ENCODE results near the gene ZNFX1. TPM values are rescaled to one million over a fixed set of nuclear protein-coding genes. Genes with fewer than 3 reads are reported as not detected.

ZNFX1 gene
- polyA plus RNA-seq, 1 of the 3 experiments (the other 2 are of a cell fraction), result 3.9 TPM

DNA sequence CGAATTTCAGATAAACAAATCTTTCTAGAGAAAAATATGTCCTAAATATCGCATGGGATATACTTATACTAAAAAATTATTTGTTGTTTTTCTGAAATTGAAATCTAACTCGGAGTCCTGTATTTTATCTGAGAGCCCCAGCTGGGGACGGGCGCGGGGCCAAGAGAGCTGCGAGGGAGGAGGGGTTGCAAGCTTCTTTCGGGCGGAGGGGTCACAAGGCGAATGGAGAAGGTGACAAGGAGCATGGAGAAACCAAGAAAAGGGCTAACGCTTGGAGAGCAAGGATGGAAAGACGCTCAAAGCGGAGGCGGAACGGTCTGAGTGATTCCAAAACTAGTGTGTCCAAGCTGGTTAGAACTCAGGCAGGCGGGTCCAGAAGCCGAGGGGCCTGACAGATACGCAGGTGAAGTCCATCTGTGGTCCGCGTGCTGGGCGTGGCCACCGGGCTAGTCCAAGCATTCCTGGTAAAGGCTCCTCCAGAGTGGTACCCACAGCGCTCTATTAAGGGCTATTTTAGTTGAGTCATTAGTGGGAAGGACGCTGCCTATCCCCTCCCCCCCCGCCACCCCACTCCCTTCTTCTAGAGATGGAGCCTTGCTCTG lies 41.5 kb upstream of the ZNFX1 start:
- 10% methylated on average over 23 of the region's 25 CpGs for WGBS (ENCODE audit: low lambda C conversion rate)
- Histone ChIP-seq H3K79me2 (ENCODE audit: insufficient read depth) (no peaks in the 10 kb centered on the region), H3K27ac (ENCODE audit: low read depth in 2 of 2, low read length in 1 of 2) (no peak overlapping the region), H3K36me3 (replicated peaks in 1 of 2; ENCODE audit: control insufficient read depth in 1 of 2, insufficient read depth in 2 of 2, low read length in 1 of 2) (no peaks in the 10 kb centered on the region), H3K4me1 (ENCODE audit: control insufficient read depth in 1 of 2, insufficient read depth in 2 of 2, low read depth in 1 of 2, low read length in 1 of 2) (peaks cover 0 to 16% of the 10 kb centered on the region in 2 experiments; a peak in 1 of 4 replicates), H3K4me3 (ENCODE audit: low read depth in 2 of 2, low read length in 1 of 2) (peak overlapping the region; percentile 41 to 43; a peak in 2 of 4 replicates), H3K4me2 (peak overlapping the region; percentile 89), H3K27me3 (ENCODE audit: insufficient read depth) (peaks cover 51% of the 10 kb centered on the region), H3F3A (replicated peaks; ENCODE audit: insufficient read depth) (no peaks in the 10 kb centered on the region), H3K9ac (no peak overlapping the region), H3K9me2 (no peaks in the 10 kb centered on the region), H3K9me3 (no peaks in the 10 kb centered on the region), H4K20me1 (ENCODE audit: insufficient read depth) (no peaks in the 10 kb centered on the region), H2AFZ (ENCODE audit: low read depth) (0 out of 2 replicates have a peak overlapping the region, but pooled peaks have one; percentile 30)
- DNase-seq, result no peak
- ChIA-PET CTCF (interaction anchor here (0.6 to 9.4 kb wide), 17 partner anchors 10 to 569 kb away, joined by 3 to 95 read pairs (median 6); no protein-coding TSS in a partner anchor), POLR2A (interaction anchor here (1.1 kb wide), 1 partner anchor 77 kb away, joined by 4 read pairs; no protein-coding TSS in a partner anchor)
- TF ChIP-seq, protein P1, sequence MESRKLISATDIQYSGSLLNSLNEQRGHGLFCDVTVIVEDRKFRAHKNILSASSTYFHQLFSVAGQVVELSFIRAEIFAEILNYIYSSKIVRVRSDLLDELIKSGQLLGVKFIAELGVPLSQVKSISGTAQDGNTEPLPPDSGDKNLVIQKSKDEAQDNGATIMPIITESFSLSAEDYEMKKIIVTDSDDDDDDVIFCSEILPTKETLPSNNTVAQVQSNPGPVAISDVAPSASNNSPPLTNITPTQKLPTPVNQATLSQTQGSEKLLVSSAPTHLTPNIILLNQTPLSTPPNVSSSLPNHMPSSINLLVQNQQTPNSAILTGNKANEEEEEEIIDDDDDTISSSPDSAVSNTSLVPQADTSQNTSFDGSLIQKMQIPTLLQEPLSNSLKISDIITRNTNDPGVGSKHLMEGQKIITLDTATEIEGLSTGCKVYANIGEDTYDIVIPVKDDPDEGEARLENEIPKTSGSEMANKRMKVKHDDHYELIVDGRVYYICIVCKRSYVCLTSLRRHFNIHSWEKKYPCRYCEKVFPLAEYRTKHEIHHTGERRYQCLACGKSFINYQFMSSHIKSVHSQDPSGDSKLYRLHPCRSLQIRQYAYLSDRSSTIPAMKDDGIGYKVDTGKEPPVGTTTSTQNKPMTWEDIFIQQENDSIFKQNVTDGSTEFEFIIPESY (IDR thresholded peaks at IDR 0.05; ENCODE audit: borderline replicate concordance, low read depth), result no peak
- TF ChIP-seq TAF1 (IDR thresholded peaks at IDR 0.05; ENCODE audit: borderline replicate concordance, low read depth, low read length), result no peak
- TF ChIP-seq NRF1 (IDR thresholded peaks at IDR 0.05; ENCODE audit: low read depth, low read length), result no peak
- TF ChIP-seq GATA2 (CRISPR knock-in tag; IDR thresholded peaks at IDR 0.05), result no peak
- TF ChIP-seq EZH2phosphoT487 (IDR thresholded peaks at IDR 0.05; ENCODE audit: borderline replicate concordance, low read depth), result no peak
- no peak for TF ChIP-seq RFX5 (IDR thresholded peaks at IDR 0.05; ENCODE audit: low read length)
- TF ChIP-seq GABPA (IDR thresholded peaks at IDR 0.05; ENCODE audit: low read depth), result no peak
- TF ChIP-seq TCF12 (IDR thresholded peaks at IDR 0.05), result no peak
- no peak for TF ChIP-seq CHD2 (IDR thresholded peaks at IDR 0.05; ENCODE audit: low read length, partially characterized antibody)
- no peak for TF ChIP-seq FOSL2 (IDR thresholded peaks at IDR 0.05; ENCODE audit: borderline replicate concordance, low read depth)
- TF ChIP-seq, protein P2, sequence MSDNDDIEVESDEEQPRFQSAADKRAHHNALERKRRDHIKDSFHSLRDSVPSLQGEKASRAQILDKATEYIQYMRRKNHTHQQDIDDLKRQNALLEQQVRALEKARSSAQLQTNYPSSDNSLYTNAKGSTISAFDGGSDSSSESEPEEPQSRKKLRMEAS (IDR thresholded peaks at IDR 0.05; ENCODE audit: low read depth), result no peak
- no peak for TF ChIP-seq EP300 (IDR thresholded peaks at IDR 0.05; ENCODE audit: borderline replicate concordance in 1 of 2, low read depth in 1 of 2, low read length in 1 of 2)
- no peak for TF ChIP-seq RAD21 (IDR thresholded peaks at IDR 0.05; ENCODE audit: low read length)
- TF ChIP-seq, protein P3, sequence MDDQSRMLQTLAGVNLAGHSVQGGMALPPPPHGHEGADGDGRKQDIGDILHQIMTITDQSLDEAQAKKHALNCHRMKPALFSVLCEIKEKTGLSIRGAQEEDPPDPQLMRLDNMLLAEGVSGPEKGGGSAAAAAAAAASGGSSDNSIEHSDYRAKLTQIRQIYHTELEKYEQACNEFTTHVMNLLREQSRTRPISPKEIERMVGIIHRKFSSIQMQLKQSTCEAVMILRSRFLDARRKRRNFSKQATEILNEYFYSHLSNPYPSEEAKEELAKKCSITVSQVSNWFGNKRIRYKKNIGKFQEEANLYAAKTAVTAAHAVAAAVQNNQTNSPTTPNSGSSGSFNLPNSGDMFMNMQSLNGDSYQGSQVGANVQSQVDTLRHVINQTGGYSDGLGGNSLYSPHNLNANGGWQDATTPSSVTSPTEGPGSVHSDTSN (IDR thresholded peaks at IDR 0.05), result no peak
